ENCODE data around the gene MACROD2. TPM values are rescaled to one million over a fixed set of nuclear protein-coding genes. Genes with fewer than 3 reads are reported as not detected.

Gene MACROD2
- polyA plus RNA-seq, 1 donor: 2.7 TPM

- DNase-seq (ENCODE audit: low read depth): no peak
These were observed 1574.8 kb downstream of the MACROD2 start for GRCh38 chr20:15570156-15570555.

GRCh38 chr20:15571056-15571455 lies 1575.7 kb downstream of the MACROD2 start:
- DNase-seq (ENCODE audit: low read depth): no peak

- DNase-seq (ENCODE audit: low read depth): no peak
These were observed 1579.9 kb downstream of the MACROD2 start for GRCh38 chr20:15575255-15575654.

- DNase-seq (ENCODE audit: low read depth): no peak
These were observed 1581.1 kb downstream of the MACROD2 start for GRCh38 chr20:15576411-15576810.

GRCh38 chr20:15578113-15578512 lies 1582.8 kb downstream of the MACROD2 start:
- DNase-seq (ENCODE audit: low read depth): no peak

GRCh38 chr20:15579688-15580087 lies 1584.4 kb downstream of the MACROD2 start:
- no peak for DNase-seq (ENCODE audit: low read depth)

- DNase-seq (ENCODE audit: low read depth): no peak
These were observed 1586.9 kb downstream of the MACROD2 start for GRCh38 chr20:15582146-15582760.

- DNase-seq (ENCODE audit: low read depth): no peak
These were observed 1589.2 kb downstream of the MACROD2 start for GRCh38 chr20:15584507-15584906.

GRCh38 chr20:15593081-15593480 lies 1597.8 kb downstream of the MACROD2 start:
- DNase-seq (ENCODE audit: low read depth): no peak

GRCh38 chr20:15594158-15594695 lies 1598.9 kb downstream of the MACROD2 start:
- DNase-seq (ENCODE audit: low read depth): no peak

- DNase-seq (ENCODE audit: low read depth): no peak
These were observed 1601.0 kb downstream of the MACROD2 start for GRCh38 chr20:15596220-15596890.

GRCh38 chr20:15597306-15597705 lies 1602.0 kb downstream of the MACROD2 start:
- no peak for DNase-seq (ENCODE audit: low read depth)

- no peak for DNase-seq (ENCODE audit: low read depth)
These were observed 1604.6 kb downstream of the MACROD2 start for GRCh38 chr20:15599961-15600360.

GRCh38 chr20:15600565-15600964 lies 1605.2 kb downstream of the MACROD2 start:
- no peak for DNase-seq (ENCODE audit: low read depth)

- no peak for DNase-seq (ENCODE audit: low read depth)
These were observed 1608.2 kb downstream of the MACROD2 start for GRCh38 chr20:15603506-15603905.

GRCh38 chr20:15603978-15604805 lies 1608.9 kb downstream of the MACROD2 start:
- no peak for DNase-seq (ENCODE audit: low read depth)

GRCh38 chr20:15609921-15610320 lies 1614.6 kb downstream of the MACROD2 start:
- no peak for DNase-seq (ENCODE audit: low read depth)

GRCh38 chr20:15610787-15611186 lies 1615.5 kb downstream of the MACROD2 start:
- DNase-seq (ENCODE audit: low read depth): no peak

- no peak for DNase-seq (ENCODE audit: low read depth)
These were observed 1616.2 kb downstream of the MACROD2 start for GRCh38 chr20:15611541-15611940.

- no peak for DNase-seq (ENCODE audit: low read depth)
These were observed 1616.9 kb downstream of the MACROD2 start for GRCh38 chr20:15612198-15612597.

- DNase-seq (ENCODE audit: low read depth): no peak
These were observed 1617.5 kb downstream of the MACROD2 start for GRCh38 chr20:15612769-15613168.

GRCh38 chr20:15613530-15613929 lies 1618.2 kb downstream of the MACROD2 start:
- DNase-seq (ENCODE audit: low read depth): no peak
